Heart right ventricle (tissue), 16 donors: ENCODE results near the gene AK2. TPM values are rescaled to one million over a fixed set of nuclear protein-coding genes. Genes with fewer than 3 reads are reported as not detected.
A peak's percentile ranks its signal among the peaks of the same experiment; 100 is the strongest.

Source experiments
- ATAC-seq, 8 donors: fragments of 200-7000 bp; cut with Tn5 transposase; one replicate each; pipeline ENCODE4 v1.9.1; 2020; ENCODE audit warnings: mild to moderate bottlenecking in 8 of 8, moderate library complexity in 8 of 8, moderate number of reproducible peaks in 1 of 8
- DNase-seq, 2 donors: peaks; one replicate each; pipeline ENCODE4 v3.0.0-alpha.2; 2020
- H3K27ac ChIP-seq, 10 donors: fragments of 200-600 bp; sonication (generic) in 2 of 10; one replicate each; pipeline versions ENCODE4 v1.5.0 to v1.8.0; 2020 to 2022; ENCODE audit warnings: mild to moderate bottlenecking in 3 of 10
- H3K27me3 ChIP-seq, 7 donors: fragments of 200-600 bp; one replicate each; pipeline ENCODE4 v1.8.0; 2021 to 2022; ENCODE audit warnings: mild to moderate bottlenecking in 2 of 7
- H3K36me3 ChIP-seq, 9 donors: fragments of 200-600 bp; sonication (generic) in 1 of 9; one replicate each; pipeline versions ENCODE4 v1.5.0 to v1.8.0; 2020 to 2022; ENCODE audit warnings: mild to moderate bottlenecking in 2 of 9
- H3K4me1 ChIP-seq, 9 donors: fragments of 200-600 bp; sonication (generic) in 1 of 9; one replicate each; pipeline versions ENCODE4 v1.5.0 to v1.8.0; 2020 to 2022; ENCODE audit warnings: mild to moderate bottlenecking in 4 of 9
- H3K4me3 ChIP-seq, 10 donors: fragments of 200-600 bp; sonication (generic) in 2 of 10; one replicate each; pipeline versions ENCODE4 v1.5.0 to v1.8.0; 2020 to 2022; ENCODE audit warnings: mild to moderate bottlenecking in 7 of 10, moderate library complexity in 2 of 10
- H3K9me3 ChIP-seq, 11 donors: fragments of 200-600 bp in 10 of 11; sonication (generic) in 2 of 11; one replicate each; pipeline versions ENCODE4 v1.5.0 to v1.8.0; 2013 to 2022; ENCODE audit warnings: mild to moderate bottlenecking in 2 of 11, control low read depth in 1 of 11, moderate library complexity in 1 of 11
- CTCF ChIP-seq, 9 donors: fragments of 200-600 bp; sonication (generic) in 2 of 9; IDR thresholded peaks; one replicate each; pipeline versions ENCODE4 v1.5.0 to v1.8.0; 2021 to 2022; ENCODE audit warnings: antibody characterized with exemption in 9 of 9, mild to moderate bottlenecking in 5 of 9, moderate library complexity in 1 of 9
- WGBS, 2 donors: extraction: QIAGEN DNeasy Blood & Tissue Kit; methylation state at CpG; one replicate each; pipeline ENCODE4 v1.1.7; 2013; ENCODE audit warnings: inconsistent platforms in 1 of 2; 5-methylcytosine and 5-hydroxymethylcytosine counted together
- intact Hi-C, 10 donors: fragments of 100-400 bp; cut with DNase I; formaldehyde crosslinking; loops; one replicate each; pipeline versions ENCODE4 v1.11.1 to v1.14.2; 2022
- polyA plus RNA-seq, 2 donors: library from polyadenylated mRNA; stranded (reverse); fragments of 200-250 nt; gene quantifications; one replicate each; pipeline ENCODE4 v1.2.3, GENCODE V29; 2013
- total RNA-seq, 10 donors: library from RNA; stranded (reverse); fragmentation: NEBNext Ultra II Directional in 3 of 10; extraction: Animal tissue kit (Norgen Biotek cat#: 25700) in 3 of 10; gene quantifications; one replicate each; pipeline versions ENCODE4 v1.2.1 to v1.2.4, GENCODE V29; 2021 to 2023
- donor health status: Arrhythmogenic right ventricular cardiomyopathy.
- donor health status: ischemic (EF 13 %, LVEDD 7.1; RV severe dilation, severe dysfunction).
- donor health status: healthy with polysubstance abuse.
- donor health status: DM: no; HTN: yes; CAD: no.
- donor health status: DM: no; HTN: no; CAD: no.
- donor health status: ischemic (EF 25% LVEDD 6.9; RV normal size, moderate dysfunction).
- donor health status: ischemic (EF 25% LVEDD 5.7; RV mildly dilated, moderate dysfunction).
- donor health status: healthy.
- donor health status: DM: yes; HTN: yes; CAD: no.
- donor health status: Ischemic cardiomyopathy.
- donor health status: ischemic (EF 35%, LVEDD 5.7; RV mildly dilated, moderate dysfunction).
- donor health status: nonischemic (EF 11% LVEDD 7.7; RV severe dilation, severe dysfunction).
- donor health status: DM: yes; HTN: yes; CAD: no.
- donor health status: PGD.
- donor health status: ischemic (EF 29% LVEDD 5.4; RV normal size, mild dysfunction).
- donor health status: nonischemic (EF 23%, LVEDD 6.1; RV moderate dilation, normal function).

The AK2 gene
- total and polyA plus RNA-seq, 12 donors: 93.3 to 305 (median 118) TPM

DNA sequence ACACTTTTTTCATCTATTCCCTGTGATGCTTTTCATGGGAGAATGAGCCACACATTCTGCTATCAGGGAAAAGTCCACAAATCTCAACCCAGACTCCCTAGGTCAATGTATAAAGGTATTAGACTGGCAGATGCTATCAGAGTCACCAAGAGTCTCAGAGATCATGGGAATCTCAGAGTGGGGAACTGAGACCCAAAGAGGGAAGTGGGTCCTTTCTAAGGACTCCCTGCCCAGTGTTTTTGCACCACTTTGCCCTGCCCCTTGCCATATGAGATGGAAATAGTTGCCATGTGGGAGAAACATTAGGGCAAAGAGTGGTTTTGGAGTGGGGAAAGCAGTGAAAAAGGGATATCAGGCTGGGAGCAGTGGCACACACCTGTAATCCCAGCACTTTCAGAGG is 25.2 kb upstream of the AK2 start:
- Histone ChIP-seq H3K4me1 (peaks cover 0 to 14% (median 3%) of the 10 kb centered on the region in 9 donors), H3K9me3 (peaks cover 0 to 50% (median 31%) of the 10 kb centered on the region in 11 donors), H3K27ac (no peak overlapping the region), H3K4me3 (no peak overlapping the region), H3K36me3 (no peaks in the 10 kb centered on the region), H3K27me3 (no peaks in the 10 kb centered on the region)
- ATAC-seq (no peak), DNase-seq (no peak)
- intact Hi-C loops: no loop called here
- TF ChIP-seq CTCF (IDR thresholded peaks at IDR 0.05): no peak

- 51 to 72% methylated on average over 2 of the region's 2 CpGs for WGBS, 2 donors
- peak; percentile 92 to 98 (median 95) for ATAC-seq
Observed at GRCh38 chr1:33060579-33061083, 23.9 kb upstream of the AK2 start.

GRCh38 chr1:33057095-33057494 is 20.4 kb upstream of the AK2 start:
- H3K27me3 ChIP-seq: no peaks in the 10 kb centered on the region
- intact Hi-C loops: loop anchor here in 7 of 10 donors (2.0 to 10.0 kb wide), 5 partner anchors 110 to 125 kb away; no protein-coding TSS in a partner anchor
- 85 to 89% methylated on average over 2 of the region's 2 CpGs for WGBS, 2 donors
- no peak overlapping the region for H3K27ac ChIP-seq
- no peaks in the 10 kb centered on the region for H3K36me3 ChIP-seq
- peaks cover 4 to 29% (median 15%) of the 10 kb centered on the region in 9 donors for H3K4me1 ChIP-seq
- ATAC-seq (no peak), DNase-seq (no peak)
- H3K9me3 ChIP-seq: peaks cover 0 to 4% (median 0%) of the 10 kb centered on the region in 11 donors
- no peak overlapping the region for H3K4me3 ChIP-seq
- no peak for TF ChIP-seq CTCF (IDR thresholded peaks at IDR 0.05)

More at GRCh38 chr1:33060579-33061083, 23.9 kb upstream of the AK2 start:
- peaks cover 0 to 18% (median 5%) of the 10 kb centered on the region in 9 donors for H3K4me1 ChIP-seq
- intact Hi-C loops: no loop called here
- peak; percentile 63 to 76 for DNase-seq
- H3K4me3 ChIP-seq: no peak overlapping the region
- no peaks in the 10 kb centered on the region for H3K36me3 ChIP-seq
- H3K27ac ChIP-seq: peak overlapping the region in 6 of 10 donors; percentile 23 to 76 (median 40)
- H3K9me3 ChIP-seq: peaks cover 0 to 39% (median 29%) of the 10 kb centered on the region in 11 donors
- TF ChIP-seq CTCF (IDR thresholded peaks at IDR 0.05): no peak
- no peaks in the 10 kb centered on the region for H3K27me3 ChIP-seq

GRCh38 chr1:33056426-33056825 is 19.7 kb upstream of the AK2 start:
- ATAC-seq: no peak
- TF ChIP-seq CTCF (IDR thresholded peaks at IDR 0.05): no peak
- Histone ChIP-seq H3K27ac (no peak overlapping the region), H3K27me3 (no peaks in the 10 kb centered on the region), H3K4me3 (no peak overlapping the region), H3K9me3 (no peaks in the 10 kb centered on the region), H3K36me3 (no peaks in the 10 kb centered on the region), H3K4me1 (peaks cover 4 to 29% (median 15%) of the 10 kb centered on the region in 9 donors)
- intact Hi-C loops: loop anchor here in 7 of 10 donors (2.0 to 10.0 kb wide), 5 partner anchors 109 to 124 kb away; no protein-coding TSS in a partner anchor
- no peak for DNase-seq
- WGBS, 2 donors: 82 to 88% methylated on average over 3 of the region's 3 CpGs
